ENCODE data around the gene HDDC2. TPM values are rescaled to one million over a fixed set of nuclear protein-coding genes. Genes with fewer than 3 reads are reported as not detected.

HDDC2 gene
- total and polyA plus RNA-seq, 11 donors, result 70.2 to 170 (median 92.6) TPM

DNA sequence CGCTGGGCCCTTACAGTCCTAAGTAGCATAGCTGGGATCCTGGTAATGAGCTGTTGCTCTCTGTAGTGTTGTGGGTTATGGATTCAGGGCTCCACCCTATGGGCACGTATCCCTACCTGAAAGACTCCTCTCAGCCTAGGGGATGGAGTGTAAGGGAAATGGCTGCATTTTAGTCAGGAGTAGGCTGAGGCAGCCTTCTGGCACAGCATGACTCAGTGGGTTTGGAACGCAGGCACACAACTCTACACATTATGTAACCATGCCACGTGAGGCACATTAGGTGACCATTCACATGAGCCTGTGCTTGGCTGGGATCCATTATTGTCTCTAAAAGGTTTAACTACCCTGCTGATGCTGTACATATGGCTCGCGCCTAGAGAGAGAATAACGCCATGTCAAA is 27.8 kb downstream of the HDDC2 start:
- H3K4me1 ChIP-seq, result peaks cover 0 to 20% (median 6%) of the 10 kb centered on the region in 12 donors
- no peak overlapping the region for H3K4me3 ChIP-seq
- DNase-seq (peak in 2 of 5 donors; percentile 39 to 40), ATAC-seq (peak; percentile 39 to 74 (median 67))
- WGBS, 4 donors, result 81 to 87% (median 84%) methylated on average over 7 of the region's 7 CpGs
- intact Hi-C loops (cut with DNase I), result no loop called here
- H3K27me3 ChIP-seq, result no peaks in the 10 kb centered on the region
- no peaks in the 10 kb centered on the region for H3K9me3 ChIP-seq
- peak overlapping the region in 3 of 12 donors; percentile 1 to 34 (median 9) for H3K27ac ChIP-seq
- TF ChIP-seq CTCF (IDR thresholded peaks at IDR 0.05), result no peak
- TF ChIP-seq POLR2A (IDR thresholded peaks at IDR 0.05), result no peak
- peaks cover 0 to 70% (median 21%) of the 10 kb centered on the region in 9 donors for H3K36me3 ChIP-seq

GRCh38 chr6:125273251-125273650 is 28.5 kb downstream of the HDDC2 start:
- no peak for ATAC-seq
- 97 to 100% (median 98%) methylated on average over 6 to 8 of the region's 8 CpGs for WGBS, 4 donors
- no peak overlapping the region for H3K4me3 ChIP-seq
- no peaks in the 10 kb centered on the region for H3K9me3 ChIP-seq
- no peak overlapping the region for H3K27ac ChIP-seq
- DNase-seq, result no peak
- peaks cover 0 to 18% (median 4%) of the 10 kb centered on the region in 12 donors for H3K4me1 ChIP-seq
- TF ChIP-seq POLR2A (IDR thresholded peaks at IDR 0.05), result no peak
- no peak for TF ChIP-seq CTCF (IDR thresholded peaks at IDR 0.05)
- no peaks in the 10 kb centered on the region for H3K27me3 ChIP-seq
- intact Hi-C loops (cut with DNase I), result no loop called here
- peaks cover 0 to 67% (median 21%) of the 10 kb centered on the region in 9 donors for H3K36me3 ChIP-seq

GRCh38 chr6:125271486-125272159 is 30.1 kb downstream of the HDDC2 start:
- Histone ChIP-seq H3K4me1 (peaks cover 0 to 18% (median 4%) of the 10 kb centered on the region in 12 donors), H3K9me3 (no peaks in the 10 kb centered on the region), H3K4me3 (no peak overlapping the region), H3K27ac (no peak overlapping the region), H3K36me3 (peaks cover 0 to 51% (median 18%) of the 10 kb centered on the region in 9 donors), H3K27me3 (no peaks in the 10 kb centered on the region)
- no peak for ATAC-seq
- DNase-seq, result no peak
- WGBS, 4 donors, result 93 to 94% (median 94%) methylated on average over 7 to 8 of the region's 8 CpGs
- TF ChIP-seq POLR2A (IDR thresholded peaks at IDR 0.05) (no peak), CTCF (IDR thresholded peaks at IDR 0.05) (no peak)
- intact Hi-C loops (cut with DNase I), result no loop called here

GRCh38 chr6:125270380-125270779 is 31.4 kb downstream of the HDDC2 start:
- peaks cover 0 to 38% (median 16%) of the 10 kb centered on the region in 9 donors for H3K36me3 ChIP-seq
- H3K27ac ChIP-seq, result no peak overlapping the region
- ATAC-seq, result no peak
- intact Hi-C loops (cut with DNase I), result no loop called here
- no peak for TF ChIP-seq CTCF (IDR thresholded peaks at IDR 0.05)
- no peak for TF ChIP-seq POLR2A (IDR thresholded peaks at IDR 0.05)
- no peaks in the 10 kb centered on the region for H3K27me3 ChIP-seq
- H3K9me3 ChIP-seq, result no peaks in the 10 kb centered on the region
- no peak overlapping the region for H3K4me3 ChIP-seq
- peaks cover 0 to 18% (median 4%) of the 10 kb centered on the region in 12 donors for H3K4me1 ChIP-seq
- no peak for DNase-seq
- WGBS, 4 donors, result 90 to 98% (median 95%) methylated on average over 4 of the region's 4 CpGs

Data from heart left ventricle (tissue), 16 donors.